ENCODE data around the gene CEACAM1. TPM values are rescaled to one million over a fixed set of nuclear protein-coding genes. Genes with fewer than 3 reads are reported as not detected.
A peak's percentile ranks its signal among the peaks of the same experiment; 100 is the strongest.

Gene CEACAM1
- total and polyA plus RNA-seq, 2 of the 13 experiments (the other 11 are each of a cell fraction or from before 2014, with no cell fraction given) = 13.5 to 332 TPM

- TF ChIP-seq HDAC1 (CRISPR knock-in tag; IDR thresholded peaks at IDR 0.05) (peak; percentile 60; the same call in 1 of the 2 replicates), KLF6 (CRISPR knock-in tag; IDR thresholded peaks at IDR 0.05) (peak; percentile 52; the same call in 1 of the 2 replicates), MEIS2 (CRISPR knock-in tag; IDR thresholded peaks at IDR 0.05) (0 out of 2 replicates have a peak, but pooled peaks have one; percentile 49), ZNF354B (CRISPR knock-in tag; IDR thresholded peaks at IDR 0.05) (no peak), BCL3 (CRISPR knock-in tag; IDR thresholded peaks at IDR 0.05) (no peak), RFXAP (CRISPR knock-in tag; IDR thresholded peaks at IDR 0.05; ENCODE audit: borderline replicate concordance) (no peak), ZNF33B (CRISPR knock-in tag; IDR thresholded peaks at IDR 0.05) (no peak), ZNF670 (CRISPR knock-in tag; IDR thresholded peaks at IDR 0.05; ENCODE audit: borderline replicate concordance) (no peak), HOXD1 (CRISPR knock-in tag; IDR thresholded peaks at IDR 0.05) (no peak), SP5 (CRISPR knock-in tag; IDR thresholded peaks at IDR 0.05; ENCODE audit: borderline replicate concordance, low read depth) (no peak), ZNF891 (CRISPR knock-in tag; IDR thresholded peaks at IDR 0.05) (no peak), CHD2 (IDR thresholded peaks at IDR 0.05; ENCODE audit: low read depth, low read length) (no peak), MYC (CRISPR knock-in tag; IDR thresholded peaks at IDR 0.05; ENCODE audit: borderline replicate concordance) (peak; percentile 33; the same call in 1 of the 2 replicates), NCOA5 (CRISPR knock-in tag; IDR thresholded peaks at IDR 0.05) (no peak), ZNF709 (CRISPR knock-in tag; IDR thresholded peaks at IDR 0.05) (no peak), MBNL3 (CRISPR knock-in tag; conservative IDR thresholded peaks at IDR 0.05) (no peak), SIN3B (IDR thresholded peaks at IDR 0.05; ENCODE audit: low read length) (no peak), ZNF691 (CRISPR knock-in tag; IDR thresholded peaks at IDR 0.05; ENCODE audit: borderline replicate concordance, low read depth) (peak; percentile 54; the same call in 1 of the 2 replicates), CC2D1A (CRISPR knock-in tag; IDR thresholded peaks at IDR 0.05) (no peak), ASH2L (IDR thresholded peaks at IDR 0.05; ENCODE audit: insufficient read length, low read depth, low read length) (peak; percentile 99)
- TF ChIP-seq, protein P1, sequence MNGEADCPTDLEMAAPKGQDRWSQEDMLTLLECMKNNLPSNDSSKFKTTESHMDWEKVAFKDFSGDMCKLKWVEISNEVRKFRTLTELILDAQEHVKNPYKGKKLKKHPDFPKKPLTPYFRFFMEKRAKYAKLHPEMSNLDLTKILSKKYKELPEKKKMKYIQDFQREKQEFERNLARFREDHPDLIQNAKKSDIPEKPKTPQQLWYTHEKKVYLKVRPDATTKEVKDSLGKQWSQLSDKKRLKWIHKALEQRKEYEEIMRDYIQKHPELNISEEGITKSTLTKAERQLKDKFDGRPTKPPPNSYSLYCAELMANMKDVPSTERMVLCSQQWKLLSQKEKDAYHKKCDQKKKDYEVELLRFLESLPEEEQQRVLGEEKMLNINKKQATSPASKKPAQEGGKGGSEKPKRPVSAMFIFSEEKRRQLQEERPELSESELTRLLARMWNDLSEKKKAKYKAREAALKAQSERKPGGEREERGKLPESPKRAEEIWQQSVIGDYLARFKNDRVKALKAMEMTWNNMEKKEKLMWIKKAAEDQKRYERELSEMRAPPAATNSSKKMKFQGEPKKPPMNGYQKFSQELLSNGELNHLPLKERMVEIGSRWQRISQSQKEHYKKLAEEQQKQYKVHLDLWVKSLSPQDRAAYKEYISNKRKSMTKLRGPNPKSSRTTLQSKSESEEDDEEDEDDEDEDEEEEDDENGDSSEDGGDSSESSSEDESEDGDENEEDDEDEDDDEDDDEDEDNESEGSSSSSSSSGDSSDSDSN (CRISPR knock-in tag; IDR thresholded peaks at IDR 0.05) = peak; percentile 47; the same call in 1 of the 2 replicates
- TF ChIP-seq, protein P2, sequence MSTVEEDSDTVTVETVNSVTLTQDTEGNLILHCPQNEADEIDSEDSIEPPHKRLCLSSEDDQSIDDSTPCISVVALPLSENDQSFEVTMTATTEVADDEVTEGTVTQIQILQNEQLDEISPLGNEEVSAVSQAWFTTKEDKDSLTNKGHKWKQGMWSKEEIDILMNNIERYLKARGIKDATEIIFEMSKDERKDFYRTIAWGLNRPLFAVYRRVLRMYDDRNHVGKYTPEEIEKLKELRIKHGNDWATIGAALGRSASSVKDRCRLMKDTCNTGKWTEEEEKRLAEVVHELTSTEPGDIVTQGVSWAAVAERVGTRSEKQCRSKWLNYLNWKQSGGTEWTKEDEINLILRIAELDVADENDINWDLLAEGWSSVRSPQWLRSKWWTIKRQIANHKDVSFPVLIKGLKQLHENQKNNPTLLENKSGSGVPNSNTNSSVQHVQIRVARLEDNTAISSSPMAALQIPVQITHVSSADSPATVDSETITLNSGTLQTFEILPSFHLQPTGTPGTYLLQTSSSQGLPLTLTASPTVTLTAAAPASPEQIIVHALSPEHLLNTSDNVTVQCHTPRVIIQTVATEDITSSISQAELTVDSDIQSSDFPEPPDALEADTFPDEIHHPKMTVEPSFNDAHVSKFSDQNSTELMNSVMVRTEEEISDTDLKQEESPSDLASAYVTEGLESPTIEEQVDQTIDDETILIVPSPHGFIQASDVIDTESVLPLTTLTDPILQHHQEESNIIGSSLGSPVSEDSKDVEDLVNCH (CRISPR knock-in tag; IDR thresholded peaks at IDR 0.05) = no peak
- TF ChIP-seq, protein P3, sequence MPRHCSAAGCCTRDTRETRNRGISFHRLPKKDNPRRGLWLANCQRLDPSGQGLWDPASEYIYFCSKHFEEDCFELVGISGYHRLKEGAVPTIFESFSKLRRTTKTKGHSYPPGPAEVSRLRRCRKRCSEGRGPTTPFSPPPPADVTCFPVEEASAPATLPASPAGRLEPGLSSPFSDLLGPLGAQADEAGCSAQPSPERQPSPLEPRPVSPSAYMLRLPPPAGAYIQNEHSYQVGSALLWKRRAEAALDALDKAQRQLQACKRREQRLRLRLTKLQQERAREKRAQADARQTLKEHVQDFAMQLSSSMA (CRISPR knock-in tag; IDR thresholded peaks at IDR 0.05) = no peak
Measured at GRCh38 chr19:42497492-42498168, 30.7 kb downstream of the CEACAM1 start (continued).

All from HepG2 (cell line).